HG03095 (cell line): Measurements from ENCODE around the gene CACNA1E.
A peak's percentile ranks its signal among the peaks of the same experiment; 100 is the strongest.

Experiments
- ATAC-seq: cut with Tn5 transposase; IDR thresholded peaks from one replicate; pipeline ENCODE4 v1.9.1; 2021; ENCODE audit warnings: moderate library complexity; ENCODE audit not compliant: unreplicated experiment

Gene CACNA1E

DNA sequence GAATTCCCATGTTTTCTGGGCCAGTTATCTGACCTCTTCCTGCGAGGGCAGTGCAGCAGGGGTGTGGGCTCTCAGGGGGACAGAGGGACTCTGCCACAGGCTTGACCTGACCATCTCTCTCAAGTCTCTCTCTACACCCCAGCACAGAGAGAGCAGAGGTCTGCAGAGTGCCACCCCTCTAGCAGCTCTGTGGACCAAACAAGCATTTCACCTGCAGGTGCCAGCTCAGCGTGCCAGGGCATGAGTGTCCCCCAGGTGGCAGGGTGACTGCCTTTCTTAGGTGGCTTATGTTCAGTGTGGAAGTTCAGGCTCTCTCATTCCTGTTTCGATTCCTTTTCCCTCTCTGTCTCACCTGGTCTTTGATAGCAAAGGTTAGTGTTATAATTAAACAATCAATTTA lies 191.3 kb downstream of the CACNA1E start:
- ATAC-seq = no peak

GRCh38 chr1:181675091-181675917 lies 192.0 kb downstream of the CACNA1E start:
- ATAC-seq = no peak

DNA sequence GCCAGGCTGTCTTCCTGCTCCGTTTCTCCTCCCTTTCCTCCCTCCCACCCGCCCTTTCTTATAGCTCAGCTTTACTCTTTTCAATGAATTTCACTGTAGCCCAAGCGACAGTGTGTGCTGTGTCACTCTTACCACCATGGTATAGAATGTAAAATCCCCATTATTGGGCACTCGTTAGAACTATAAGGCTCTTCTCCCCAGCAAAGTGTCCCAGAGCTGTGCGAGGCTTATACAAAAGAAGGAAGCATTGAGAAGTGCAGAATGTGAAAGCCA lies 192.5 kb downstream of the CACNA1E start:
- no peak for ATAC-seq

GRCh38 chr1:181676269-181676668 lies 193.0 kb downstream of the CACNA1E start:
- peak; percentile 68 for ATAC-seq

DNA sequence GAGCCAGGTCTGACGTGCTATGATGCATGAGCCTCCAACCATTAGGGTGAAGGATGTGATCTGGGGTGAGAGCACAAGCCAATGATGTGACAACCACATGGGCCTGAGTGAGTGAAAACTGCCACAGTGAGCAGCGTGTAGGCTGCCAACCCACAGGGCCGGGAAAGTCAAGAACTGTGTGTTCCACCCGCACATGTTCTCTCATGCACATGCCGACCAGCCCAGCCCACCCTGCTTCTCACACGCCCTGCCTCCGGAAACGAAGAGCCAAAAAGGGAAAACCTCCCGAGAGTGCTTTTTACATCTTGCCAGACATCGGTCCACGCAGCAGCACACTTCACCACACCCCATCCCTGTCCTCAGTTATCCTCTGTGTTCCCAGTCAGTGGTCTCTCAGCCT lies 197.0 kb downstream of the CACNA1E start:
- no peak for ATAC-seq

DNA sequence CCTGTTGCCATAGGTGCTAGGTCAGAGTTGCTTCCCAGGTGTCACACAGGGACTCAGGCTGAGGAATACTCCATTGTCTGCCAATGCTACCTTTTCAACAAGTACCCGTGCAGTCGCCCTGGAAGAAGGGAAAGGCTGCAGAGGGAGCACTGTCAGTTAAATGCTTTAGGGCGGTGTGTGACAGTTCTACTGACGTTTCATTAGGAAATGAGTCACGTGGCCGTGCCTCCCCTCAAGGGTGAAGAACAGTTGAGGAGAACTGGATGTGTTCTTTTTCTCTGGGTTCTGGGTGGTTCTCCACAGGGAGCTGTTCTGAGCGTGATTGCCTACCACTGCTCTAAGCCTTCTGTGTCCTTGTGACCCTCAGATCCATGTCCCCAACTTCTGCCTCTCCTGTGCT lies 197.6 kb downstream of the CACNA1E start:
- no peak for ATAC-seq

- no peak for ATAC-seq
Observed at GRCh38 chr1:181685211-181685610, 201.9 kb downstream of the CACNA1E start.

GRCh38 chr1:181701891-181702290 lies 218.6 kb downstream of the CACNA1E start:
- ATAC-seq = no peak

GRCh38 chr1:181704546-181704945 lies 221.2 kb downstream of the CACNA1E start:
- no peak for ATAC-seq

DNA sequence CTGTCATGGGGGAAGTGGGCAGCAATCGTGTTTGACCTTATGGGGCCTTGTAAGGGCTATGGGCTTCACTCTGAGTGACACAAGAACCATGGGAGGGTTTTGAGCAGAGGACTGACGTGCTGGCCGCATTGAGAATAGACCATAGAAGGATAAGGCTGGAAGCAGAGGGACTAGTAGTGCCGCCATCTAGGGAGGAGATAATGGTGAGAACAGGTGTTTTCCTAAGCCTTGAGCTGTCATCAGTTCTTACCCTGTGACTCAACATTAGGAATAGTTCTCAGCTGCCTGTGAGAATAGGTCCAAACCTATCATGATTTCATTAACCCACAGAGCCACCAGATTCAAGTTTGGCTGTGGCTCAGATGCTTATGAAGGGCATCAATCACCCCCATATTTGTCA lies 228.5 kb downstream of the CACNA1E start:
- ATAC-seq = no peak

DNA sequence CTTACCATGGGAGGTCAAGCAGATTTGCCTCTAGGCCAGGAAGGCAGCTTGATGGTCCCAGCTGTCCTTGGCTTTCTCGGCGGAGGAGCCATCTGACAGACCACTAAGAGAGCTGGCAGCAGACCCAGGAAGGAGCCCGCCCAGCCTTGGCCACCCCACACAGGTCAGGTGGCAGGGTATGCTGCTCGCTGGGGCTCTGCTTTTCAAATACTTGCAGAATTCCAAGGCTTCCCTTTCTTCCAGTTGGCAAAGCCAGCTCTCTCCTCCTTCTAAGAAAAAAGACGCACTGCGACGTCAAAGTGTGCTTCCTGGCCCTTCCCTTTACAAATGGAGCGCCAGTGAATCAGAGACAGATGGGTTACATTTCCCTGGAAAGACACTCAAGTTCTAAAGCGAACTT lies 229.4 kb downstream of the CACNA1E start:
- ATAC-seq = no peak

DNA sequence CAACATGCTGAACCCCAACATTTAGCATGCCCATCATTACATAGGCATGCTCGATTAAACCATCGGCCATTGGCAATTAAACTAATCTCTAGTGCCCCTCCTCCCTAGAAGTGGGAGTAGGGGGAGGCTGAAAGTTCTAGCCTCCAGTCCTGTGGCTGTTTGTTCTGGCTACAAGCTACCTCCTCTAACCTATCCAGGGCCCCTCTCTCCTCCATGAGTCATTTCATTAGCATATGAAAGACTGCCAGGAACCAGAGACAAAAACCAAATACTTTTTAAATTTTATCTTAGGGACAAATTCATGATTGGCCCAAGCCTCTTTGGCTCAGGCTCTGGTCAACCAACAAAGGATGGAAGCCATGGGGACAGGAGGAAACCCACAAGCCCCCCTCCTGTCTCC lies 231.1 kb downstream of the CACNA1E start:
- no peak for ATAC-seq

GRCh38 chr1:181718034-181718433 lies 234.7 kb downstream of the CACNA1E start:
- no peak for ATAC-seq

DNA sequence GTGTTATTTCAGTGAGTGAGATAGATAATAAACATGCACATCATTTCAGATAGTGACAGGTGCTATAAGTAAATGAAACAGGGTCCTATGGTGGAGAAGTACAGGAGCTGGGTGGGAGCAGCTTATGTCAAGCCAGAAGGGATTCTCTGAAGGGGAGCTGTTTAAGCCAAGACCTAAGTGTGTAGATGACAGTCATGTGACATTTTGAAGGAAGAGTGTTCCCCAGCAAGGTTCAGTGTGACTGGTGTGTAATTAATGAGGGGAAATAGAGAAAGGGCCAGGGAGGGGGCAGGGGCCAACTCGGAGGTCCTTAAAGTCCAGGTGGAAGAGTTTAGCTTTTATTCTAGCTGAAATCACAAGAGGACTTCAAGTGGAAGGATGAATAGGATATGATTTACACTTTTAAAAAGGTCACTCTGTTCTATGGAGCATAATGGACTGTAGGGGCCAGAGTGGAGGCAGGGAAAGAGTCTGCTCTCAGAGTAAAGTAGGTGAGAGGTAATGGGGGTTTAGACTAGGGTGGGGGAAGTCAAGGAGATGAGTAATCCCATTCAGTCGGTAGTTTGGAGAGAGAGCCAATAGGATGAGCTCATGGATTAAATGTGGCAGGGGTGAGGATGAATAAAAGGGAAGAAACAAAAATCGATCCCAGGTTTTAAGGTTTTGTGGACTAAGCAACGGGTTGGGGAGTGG lies 243.1 kb downstream of the CACNA1E start:
- ATAC-seq = no peak

GRCh38 chr1:181730606-181731005 lies 247.3 kb downstream of the CACNA1E start:
- ATAC-seq = no peak

DNA sequence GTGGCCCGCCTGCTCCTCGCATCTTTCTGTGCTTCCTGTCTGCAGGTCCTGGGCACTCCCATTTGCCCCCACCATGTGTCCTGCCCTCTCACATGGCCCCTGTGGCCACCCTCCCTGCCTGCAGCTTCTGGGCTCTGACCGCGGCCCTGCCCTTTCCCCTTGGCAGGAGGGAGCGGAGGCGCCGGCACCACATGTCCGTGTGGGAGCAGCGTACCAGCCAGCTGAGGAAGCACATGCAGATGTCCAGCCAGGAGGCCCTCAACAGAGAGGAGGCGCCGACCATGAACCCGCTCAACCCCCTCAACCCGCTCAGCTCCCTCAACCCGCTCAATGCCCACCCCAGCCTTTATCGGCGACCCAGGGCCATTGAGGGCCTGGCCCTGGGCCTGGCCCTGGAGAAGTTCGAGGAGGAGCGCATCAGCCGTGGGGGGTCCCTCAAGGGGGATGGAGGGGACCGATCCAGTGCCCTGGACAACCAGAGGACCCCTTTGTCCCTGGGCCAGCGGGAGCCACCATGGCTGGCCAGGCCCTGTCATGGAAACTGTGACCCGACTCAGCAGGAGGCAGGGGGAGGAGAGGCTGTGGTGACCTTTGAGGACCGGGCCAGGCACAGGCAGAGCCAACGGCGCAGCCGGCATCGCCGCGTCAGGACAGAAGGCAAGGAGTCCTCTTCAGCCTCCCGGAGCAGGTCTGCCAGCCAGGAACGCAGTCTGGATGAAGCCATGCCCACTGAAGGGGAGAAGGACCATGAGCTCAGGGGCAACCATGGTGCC lies 249.1 kb downstream of the CACNA1E start:
- no peak for ATAC-seq

- no peak for ATAC-seq
Observed at GRCh38 chr1:181733486-181733885, 250.2 kb downstream of the CACNA1E start.

- ATAC-seq = no peak
Observed at GRCh38 chr1:181737056-181737455, 253.7 kb downstream of the CACNA1E start.

- ATAC-seq = no peak
Observed at GRCh38 chr1:181739214-181739613, 255.9 kb downstream of the CACNA1E start.

DNA sequence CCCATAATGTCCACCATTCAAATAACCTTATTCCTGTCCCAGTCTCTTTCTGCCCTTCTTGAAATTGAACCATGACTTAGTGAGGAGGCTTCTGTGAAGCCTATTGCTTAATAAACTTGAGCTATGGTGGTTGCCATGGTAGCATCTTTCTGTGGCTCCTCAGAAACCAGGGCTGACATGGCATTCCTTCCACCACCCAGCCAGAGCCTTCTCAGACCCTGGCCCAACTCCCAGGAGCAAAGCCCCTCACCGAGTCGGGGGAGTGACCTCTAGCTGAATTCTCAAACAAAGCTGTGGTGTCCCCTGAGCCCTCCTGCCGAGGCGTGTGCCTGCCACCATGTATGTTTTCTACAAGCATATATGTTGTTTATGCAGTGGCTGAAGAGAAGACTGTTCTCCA lies 259.1 kb downstream of the CACNA1E start:
- ATAC-seq = no peak

- ATAC-seq = no peak
Observed at GRCh38 chr1:181743878-181744312, 260.6 kb downstream of the CACNA1E start.

DNA sequence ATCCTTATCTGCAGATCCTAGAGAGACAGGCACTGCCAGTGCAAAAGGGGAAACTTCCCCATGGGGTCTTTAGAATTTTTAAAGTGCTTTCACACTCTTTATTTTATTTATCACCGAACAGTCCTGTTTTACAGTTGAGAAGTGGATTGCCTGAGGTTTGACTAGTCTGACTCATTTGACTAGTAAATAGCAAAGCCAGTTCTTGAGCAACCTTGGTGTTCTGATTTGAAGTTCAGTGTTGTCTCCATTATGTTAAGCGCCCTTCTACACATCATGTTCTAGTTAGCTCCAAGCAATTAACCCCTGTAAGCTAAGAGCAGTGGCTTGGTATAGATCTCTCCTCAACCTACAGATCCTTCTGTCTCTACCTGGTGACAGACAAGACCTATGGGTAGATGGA lies 262.9 kb downstream of the CACNA1E start:
- ATAC-seq = no peak
